HG03280 (cell line): ENCODE results near the gene IPO11.
"Not testable (repeated sequence)": the region's sequence is repeated elsewhere in the genome, so short reads cannot be mapped to it uniquely, and the experiment has no call there.

Experiments used
- ATAC-seq: cut with Tn5 transposase; IDR thresholded peaks from one replicate; pipeline ENCODE4 v1.9.1; 2021; ENCODE audit warnings: mild to moderate bottlenecking, moderate library complexity; ENCODE audit not compliant: unreplicated experiment

The IPO11 gene

DNA sequence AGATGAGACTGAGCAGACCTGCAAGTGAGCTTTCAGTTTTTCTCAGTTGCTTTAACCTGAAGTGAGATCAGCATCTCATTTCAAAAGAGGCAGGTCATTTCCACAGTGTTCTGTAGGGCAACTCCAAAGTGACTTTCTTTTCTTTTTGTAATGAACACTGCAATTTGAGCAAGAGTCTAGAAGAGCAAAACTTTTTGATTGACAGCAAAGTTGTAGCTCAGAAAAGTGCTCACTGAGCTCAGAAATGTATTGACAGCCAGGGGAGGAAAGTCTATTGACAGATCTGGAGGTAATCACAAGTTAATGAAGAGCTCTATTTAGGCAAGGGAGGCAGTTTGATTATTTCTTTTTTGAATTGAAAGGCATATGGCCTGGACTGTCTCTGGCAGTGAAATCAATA lies 220.7 kb downstream of the IPO11 start:
- ATAC-seq = no peak

DNA sequence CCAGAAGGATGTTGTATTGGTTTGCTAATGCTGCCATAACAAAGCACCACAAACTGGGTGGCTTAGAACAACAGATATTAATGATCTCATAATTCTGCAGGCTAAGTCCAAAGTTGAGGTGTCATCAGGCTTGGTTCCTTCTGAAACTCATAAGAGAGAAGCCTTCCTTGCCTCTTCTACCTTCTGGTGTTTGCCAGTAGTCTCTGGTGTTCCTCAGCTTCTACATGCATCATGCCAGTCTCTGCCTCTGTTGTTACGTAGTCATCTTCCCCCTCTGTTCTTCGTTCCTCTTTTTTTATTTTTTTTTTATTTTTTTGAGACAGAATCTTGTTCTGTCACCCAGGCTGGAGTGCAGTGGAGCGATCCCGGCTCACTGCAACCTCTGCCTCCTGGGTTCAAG lies 227.9 kb downstream of the IPO11 start:
- no peak for ATAC-seq

DNA sequence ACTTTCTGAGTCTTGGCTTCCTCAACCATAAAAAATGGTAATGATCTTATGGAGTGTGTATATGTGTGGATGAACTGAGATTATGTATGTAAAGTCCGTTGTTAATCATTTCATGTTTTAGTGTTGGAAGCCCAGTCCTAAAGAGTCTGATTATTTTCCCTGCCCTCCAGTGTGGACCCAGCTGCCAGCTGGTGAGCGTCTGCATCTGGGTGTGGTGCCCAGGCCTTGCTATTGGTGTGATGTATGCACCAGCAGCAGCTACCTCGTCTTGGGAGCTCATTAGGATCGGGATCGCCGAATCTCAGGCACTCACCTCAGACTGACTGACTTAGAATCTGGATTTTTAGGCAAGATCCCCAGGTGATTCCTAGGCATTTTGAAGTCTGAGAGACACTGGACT lies 229.9 kb downstream of the IPO11 start:
- no peak for ATAC-seq

DNA sequence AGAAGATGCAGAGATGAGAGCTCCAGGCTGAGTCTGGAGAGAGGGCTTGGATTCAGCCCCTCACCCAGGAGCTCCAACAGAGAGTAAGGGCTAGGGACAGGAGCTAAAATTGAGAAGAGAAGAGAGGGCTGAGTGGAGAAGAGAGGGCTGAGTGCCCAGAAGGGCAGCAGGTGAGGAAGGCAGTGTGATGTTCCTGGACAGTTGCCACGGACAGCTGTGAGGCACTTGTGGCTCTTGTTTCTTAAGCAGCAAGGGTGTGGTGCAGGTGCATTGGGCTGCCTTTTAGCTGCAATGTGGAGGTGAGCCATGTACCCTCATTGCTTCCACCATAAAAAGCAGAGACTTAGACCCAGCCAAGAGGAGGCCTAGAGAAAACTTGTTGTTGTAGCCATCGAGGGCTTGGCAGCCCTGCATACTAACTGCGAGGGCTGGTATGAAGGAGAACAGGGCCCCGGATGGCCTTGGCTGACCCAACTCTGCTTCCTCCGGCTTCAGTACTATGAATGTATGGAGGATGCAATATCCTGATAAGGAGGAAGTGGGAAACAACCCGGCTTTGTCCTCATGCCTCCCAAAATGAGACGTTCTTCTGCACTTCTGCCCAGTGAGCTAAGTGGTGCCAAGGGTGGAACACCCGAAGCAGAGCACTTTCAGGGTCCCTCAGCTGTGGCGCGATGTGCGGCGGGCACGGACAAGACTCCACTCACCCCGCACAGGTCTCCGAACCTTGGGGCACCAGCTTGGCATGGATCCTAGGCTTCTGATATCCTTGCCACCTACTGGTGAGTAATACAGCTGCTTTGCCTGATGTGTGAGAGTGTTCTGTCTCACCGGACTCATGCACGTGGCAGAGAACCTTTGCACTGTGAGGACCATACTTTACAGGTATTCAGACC lies 231.2 kb downstream of the IPO11 start:
- ATAC-seq = no peak

DNA sequence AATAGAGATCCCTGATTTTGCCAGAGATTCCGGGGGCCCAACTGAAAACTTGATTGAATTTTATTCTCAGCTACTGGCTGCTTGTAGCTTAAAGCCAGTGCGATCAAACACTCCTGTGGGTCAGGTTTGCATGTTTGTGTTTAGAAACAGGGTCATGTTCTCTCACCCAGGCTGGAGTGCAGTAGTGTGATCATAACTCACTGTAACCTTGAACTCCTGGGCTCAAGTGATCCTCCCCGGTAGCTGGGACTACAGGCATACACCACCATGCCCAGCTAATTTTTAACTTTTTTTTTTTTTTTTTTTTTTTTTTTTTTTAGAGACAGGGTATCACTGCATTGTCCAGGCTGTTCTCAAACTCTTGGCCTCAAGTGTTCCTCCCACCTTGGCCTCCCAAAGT lies 232.7 kb downstream of the IPO11 start:
- no peak for ATAC-seq

DNA sequence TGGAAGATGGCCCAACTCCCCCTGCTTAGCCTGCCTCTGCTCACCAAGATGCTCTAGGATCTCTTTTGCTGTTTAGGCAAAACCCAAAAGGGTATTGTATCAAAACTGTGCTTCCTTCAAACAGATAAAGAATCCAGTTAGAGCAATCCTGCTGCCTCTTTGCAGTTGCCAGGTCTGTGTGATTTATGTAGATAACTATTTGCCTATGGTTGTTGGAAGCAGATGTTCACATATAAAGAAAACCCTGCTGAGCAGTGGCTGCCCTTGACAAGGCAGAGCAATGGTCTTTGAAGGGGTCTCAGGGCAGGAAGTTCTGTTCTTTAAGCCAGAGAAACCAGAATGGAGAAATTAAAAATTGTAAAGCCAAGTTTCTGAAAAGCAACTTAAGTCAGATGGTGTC lies 234.7 kb downstream of the IPO11 start:
- ATAC-seq = no peak

DNA sequence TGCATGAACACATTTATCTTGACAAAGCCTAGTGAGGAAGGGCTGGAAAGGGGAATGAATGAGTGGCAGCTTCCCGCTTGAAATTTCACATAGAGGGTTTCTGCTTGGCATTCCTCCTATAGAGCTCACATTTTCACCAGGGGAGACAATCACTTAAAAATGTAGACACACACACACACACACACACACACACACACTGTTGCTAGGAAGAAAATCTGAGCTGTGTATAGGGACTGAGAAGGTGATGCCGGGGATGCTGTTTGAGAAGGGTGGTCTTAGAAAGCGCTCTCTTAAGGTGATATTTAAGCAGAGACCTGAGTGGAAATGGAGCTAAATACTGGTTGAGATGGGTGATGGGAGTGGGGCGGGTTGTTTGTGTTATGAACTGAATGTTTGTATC lies 236.5 kb downstream of the IPO11 start:
- no peak for ATAC-seq

DNA sequence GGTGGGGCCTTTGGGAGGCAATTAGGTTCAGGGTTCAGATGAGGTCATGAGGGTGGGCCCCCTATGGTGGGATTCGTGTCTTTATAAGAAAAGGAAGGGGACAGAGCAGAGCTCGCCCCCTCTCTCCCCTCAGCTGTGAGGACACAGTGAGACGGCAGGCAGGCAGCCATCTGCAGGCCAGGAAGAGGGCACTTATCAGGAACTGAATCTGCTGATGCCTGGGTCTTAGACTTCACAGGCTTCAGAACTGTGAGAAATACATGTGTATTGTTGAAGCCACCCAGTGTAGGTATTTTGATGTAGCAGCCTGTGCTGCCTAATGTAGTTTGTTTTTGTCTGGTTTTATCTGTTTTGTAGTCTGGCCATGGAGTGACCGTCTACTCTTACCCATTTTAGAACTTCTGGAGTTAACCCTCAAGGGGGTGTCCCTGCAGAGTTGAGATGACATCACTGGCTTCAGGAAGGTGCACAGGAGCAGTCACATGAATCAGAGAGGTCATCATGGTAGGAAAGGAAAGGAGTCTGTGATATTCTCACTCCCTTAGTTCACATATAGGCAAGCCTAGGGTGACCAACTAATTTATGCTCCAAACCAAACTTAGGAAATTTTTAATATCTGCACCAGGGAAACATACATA lies 237.0 kb downstream of the IPO11 start:
- ATAC-seq = no peak

DNA sequence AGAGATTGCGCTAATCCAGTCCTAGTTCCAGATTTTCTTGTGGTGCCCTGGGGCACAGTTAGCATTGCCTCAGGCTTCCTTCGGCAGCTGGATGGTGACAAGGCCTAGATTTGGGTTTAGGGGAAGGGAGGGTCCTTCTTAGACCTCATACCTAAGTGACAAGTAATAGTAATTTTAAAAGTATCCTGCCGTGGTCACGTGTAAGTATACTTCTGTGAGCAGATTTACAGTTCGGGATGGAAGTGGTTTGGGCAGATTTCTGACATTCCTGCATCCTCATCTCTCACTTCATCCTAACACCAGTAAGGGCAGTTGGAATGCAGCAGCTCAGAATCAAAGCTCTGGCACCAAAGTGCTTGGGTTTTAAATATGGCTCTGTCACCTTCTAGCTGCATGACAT lies 237.6 kb downstream of the IPO11 start:
- ATAC-seq = no peak

DNA sequence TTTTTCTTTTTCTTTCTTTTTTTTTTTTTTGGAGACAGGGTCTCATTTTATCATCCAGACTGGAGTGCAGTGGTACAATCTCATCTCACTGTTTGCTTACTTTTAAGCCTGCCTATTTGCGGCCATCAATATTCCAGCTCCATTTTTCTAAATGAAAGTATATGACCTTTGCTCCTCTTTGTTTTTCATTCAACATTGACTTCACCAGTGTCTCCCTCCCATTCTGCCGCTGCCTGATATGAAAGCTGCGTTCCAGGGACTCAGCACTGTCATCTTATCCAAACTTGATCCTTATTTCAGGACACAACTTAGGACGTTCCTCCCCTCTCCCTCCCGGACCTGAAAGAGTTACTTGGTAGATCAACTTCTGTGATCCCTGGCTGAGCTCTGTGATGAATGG lies 239.7 kb downstream of the IPO11 start:
- no peak for ATAC-seq

DNA sequence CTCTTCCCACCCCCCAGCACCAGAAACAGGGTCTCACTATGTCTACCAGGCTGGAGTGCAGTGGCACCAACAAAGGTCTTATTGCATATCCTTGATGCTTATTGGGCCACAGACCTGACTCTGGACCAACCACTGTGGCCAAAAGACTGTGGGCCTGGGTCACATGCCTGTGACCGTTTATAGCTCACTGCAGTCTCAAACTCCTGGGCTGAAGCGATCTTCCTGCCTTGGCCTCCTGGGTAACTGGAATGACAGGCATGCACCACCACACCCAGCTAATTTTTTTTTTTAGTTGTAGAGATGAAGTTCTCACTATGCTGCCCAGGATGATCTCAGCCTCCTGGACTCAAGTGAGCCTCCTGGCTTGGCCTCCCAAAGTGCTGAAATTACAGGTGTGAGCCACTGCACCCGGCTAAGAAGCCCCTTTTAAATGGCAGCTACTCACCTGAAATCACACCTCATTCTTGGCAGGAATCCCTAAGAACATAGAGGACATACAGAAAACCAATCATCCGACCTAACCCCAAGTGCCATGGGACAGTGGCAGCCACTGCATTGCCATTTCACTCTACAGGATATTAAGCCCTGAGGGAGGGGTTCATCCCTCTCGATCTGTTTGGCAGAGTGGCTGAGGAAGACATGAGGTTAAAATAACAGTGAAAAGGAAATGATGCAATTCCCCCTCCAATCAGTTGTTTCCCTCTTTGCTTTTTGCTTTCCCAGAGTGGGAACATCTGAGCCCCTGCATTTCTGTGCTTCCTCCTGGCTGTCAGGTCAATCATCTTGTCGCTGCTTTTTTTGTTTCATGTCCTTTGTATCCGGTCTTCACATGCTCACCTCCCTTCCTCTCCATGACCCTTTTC lies 240.7 kb downstream of the IPO11 start:
- no peak for ATAC-seq

DNA sequence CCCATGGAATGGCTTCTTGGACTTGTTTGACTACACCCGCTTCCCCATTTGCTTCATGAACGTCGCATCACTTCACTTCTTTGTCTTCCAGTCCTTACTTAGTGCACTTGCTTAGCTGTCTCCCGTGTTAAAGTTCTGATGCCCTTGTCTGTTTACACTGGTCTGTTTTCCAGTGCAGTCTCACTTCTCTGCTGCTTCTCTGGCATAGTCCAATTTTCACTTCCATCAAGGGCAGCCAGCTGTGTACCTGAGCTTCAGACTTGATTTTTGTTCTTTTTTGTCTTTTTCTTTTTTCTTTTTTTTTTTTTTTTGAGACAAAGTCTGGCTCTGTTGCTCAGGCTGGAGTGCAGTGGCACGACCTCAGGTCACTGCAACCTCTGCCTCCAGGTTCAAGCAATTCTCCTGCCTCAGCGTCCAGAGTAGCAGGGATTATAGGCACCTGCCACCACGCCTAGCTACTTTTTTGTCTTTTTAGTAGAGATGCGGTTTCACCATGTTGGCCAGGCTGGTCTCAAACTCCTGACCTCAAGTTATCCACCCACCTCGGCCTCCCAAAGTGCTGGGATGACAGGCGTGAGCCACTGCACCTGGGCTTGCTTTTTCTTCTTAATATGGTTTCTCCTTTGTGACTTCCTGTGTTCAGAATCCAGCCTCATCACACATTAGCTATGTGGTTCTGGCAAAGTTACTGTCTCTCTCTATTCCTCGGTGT lies 241.5 kb downstream of the IPO11 start:
- no peak for ATAC-seq

DNA sequence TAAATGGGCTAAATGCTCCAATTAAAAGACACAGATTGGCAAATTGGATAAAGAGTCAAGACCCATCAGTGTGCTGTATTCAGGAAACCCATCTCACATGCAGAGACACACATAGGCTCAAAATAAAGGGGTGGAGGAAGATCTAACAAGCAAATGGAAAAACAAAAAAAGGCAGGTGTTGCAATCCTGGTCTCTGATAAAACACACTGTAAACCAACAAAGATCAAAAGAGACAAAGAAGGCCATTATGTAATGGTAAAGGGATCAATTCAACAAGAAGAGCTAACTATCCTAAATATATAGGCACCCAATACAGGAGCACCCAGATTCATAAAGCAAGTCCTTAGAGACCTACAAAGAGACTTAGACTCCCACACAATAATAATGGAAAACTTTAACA lies 245.2 kb downstream of the IPO11 start:
- ATAC-seq = not testable (repeated sequence)

DNA sequence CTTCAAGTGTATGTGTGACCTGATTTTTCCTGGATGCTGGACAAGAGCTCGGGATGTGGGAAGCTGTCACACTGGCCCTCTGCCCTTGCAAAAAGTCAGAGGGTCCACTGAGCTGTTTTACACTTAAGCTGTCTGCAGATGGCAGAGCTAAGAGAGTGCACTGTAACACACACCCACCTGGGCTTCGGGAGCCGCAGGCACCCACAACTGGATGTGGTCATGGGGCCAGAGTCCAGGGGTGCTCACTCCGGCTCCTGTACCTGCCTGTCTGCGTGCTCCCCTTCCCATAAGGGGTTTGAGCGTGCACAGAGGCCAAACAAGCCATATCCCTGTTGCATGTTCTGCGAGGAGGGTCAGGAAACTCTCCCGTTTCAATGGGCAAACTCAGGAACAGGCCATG lies 248.6 kb downstream of the IPO11 start:
- no peak for ATAC-seq

DNA sequence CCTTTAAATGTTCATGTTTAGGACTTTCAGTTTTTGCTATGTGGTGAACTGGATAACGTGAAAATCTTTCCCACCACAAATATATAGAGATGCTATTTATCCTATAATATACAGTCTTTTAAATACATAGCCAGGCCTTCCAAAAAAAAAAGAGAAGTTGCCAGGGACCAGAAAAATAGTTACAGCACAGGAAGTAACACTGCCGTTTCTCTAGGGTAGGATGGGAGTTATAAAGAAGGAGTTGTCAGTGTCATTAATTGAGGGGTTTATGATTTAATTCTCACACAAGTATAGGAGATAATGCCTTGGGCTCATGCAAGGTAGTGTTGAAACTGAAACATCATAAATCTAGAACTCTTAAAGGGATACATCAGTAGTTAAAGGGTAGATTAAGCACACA lies 250.0 kb downstream of the IPO11 start:
- ATAC-seq = no peak

DNA sequence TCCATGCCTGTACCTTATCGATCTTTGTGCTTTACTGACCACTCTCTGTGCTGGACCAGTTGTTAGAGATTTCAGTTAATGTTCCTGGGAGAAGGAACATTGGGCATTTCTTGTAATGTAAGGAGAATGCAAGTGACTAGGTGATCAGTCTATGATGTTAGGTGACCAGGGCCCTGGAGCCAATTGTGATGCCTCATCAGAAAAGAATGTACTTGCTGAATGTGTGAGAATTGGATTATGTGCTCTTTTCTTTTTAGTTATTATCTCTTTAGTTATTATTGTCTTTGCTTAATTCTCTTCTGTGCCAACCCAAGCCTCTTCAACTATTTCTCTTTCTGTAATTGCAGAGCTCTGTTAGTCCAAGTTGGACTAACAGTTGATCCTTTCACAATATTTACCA lies 258.9 kb downstream of the IPO11 start:
- ATAC-seq = no peak

DNA sequence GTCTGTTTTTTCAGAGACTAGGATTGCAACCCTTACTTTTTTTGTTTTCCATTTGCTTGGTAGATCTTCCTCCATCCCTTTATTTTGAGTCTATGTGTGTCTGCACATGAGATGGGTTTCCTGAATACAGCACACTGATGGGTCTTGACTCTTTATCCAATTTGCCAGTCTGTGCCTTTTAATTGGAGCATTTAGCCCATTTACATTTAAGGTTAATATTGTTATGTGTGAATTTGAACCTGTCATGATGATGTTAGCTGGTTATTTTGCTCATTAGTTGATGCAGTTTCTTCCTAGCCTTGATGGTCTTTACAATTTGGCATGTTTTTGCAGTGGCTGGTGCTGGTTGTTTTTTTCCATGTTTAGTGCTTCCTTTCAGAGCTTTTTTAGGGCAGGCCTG lies 264.0 kb downstream of the IPO11 start:
- ATAC-seq = not testable (repeated sequence)
